K562 (cell line): ENCODE measurements around the gene OSBP2. TPM values are rescaled to one million over a fixed set of nuclear protein-coding genes. Genes with fewer than 3 reads are reported as not detected.

Experiments used
- ATAC-seq: fragments of 200-7000 bp; cut with Tn5 transposase; 3 replicates; pipeline ENCODE4 v1.9.1; 2020; ENCODE audit warnings: moderate library complexity
- BruUV-seq: library from RNA; stranded (reverse); fragments of 400-500 nt; replicated peaks from 2 replicates; lab custom pipeline; 2021; lab: Mats Ljungman, UMichigan
- CTCF ChIA-PET: fragments of 300-600 bp; formaldehyde crosslinking; extraction: SDS; loops from one replicate; lab custom pipeline; 2021; ENCODE audit warnings: low intra/inter-chr PET ratio; lab: Yijun Ruan, JAX
- POLR2A ChIA-PET: fragments of 300-600, 350-650 bp; sonication (Branson Sonifier 250); formaldehyde crosslinking; extraction: SDS; loops from one replicate; lab custom pipeline; 2021; ENCODE audit warnings: antibody characterized with exemption, inconsistent platforms; lab: Yijun Ruan, JAX
- DNase-seq, 4 experiments: peaks; one replicate each; pipeline versions ENCODE4 v3.0.0 to v3.0.0-alpha.2; 2011 to 2018; ENCODE audit warnings: low spot score in 3 of 4, mixed read lengths in 3 of 4; ENCODE audit errors: extremely low read depth in 1 of 4
- FAIRE-seq: peaks from 2 replicates; lab custom pipeline; 2011; peaks lifted over from hg19 to GRCh38; lab: Jason Lieb, UNC
- H2AFZ ChIP-seq: 2 replicates; pipeline ENCODE4 v1.6.0; 2011; ENCODE audit warnings: low read depth, low read length, control low read depth, inconsistent platforms
- H3K27ac ChIP-seq: fragments of 200-600 bp; 3 replicates; pipeline ENCODE4 v1.8.0; 2011; ENCODE audit warnings: low read depth, mild to moderate bottlenecking, control low read depth, inconsistent platforms, low read length, moderate library complexity, mixed read lengths; ENCODE audit errors: extremely low read depth
- H3K27me3 ChIP-seq, 2 experiments: fragments of 300-600 bp in 1 of 2; 2 replicates in 1 of 2; 3 replicates in 1 of 2; pipeline versions ENCODE4 v1.6.0 to v1.8.0; 2011; ENCODE audit warnings: inconsistent platforms in 2 of 2, low read length in 2 of 2, mild to moderate bottlenecking in 1 of 2, mixed read lengths in 1 of 2, moderate library complexity in 1 of 2; ENCODE audit not compliant: control insufficient read depth in 2 of 2, insufficient read depth in 2 of 2
- H3K36me3 ChIP-seq: fragments of 300-600 bp; 3 replicates; pipeline ENCODE4 v1.8.0; 2011; ENCODE audit warnings: mild to moderate bottlenecking, low read length, inconsistent platforms; ENCODE audit not compliant: control insufficient read depth, insufficient read depth
- H3K4me1 ChIP-seq, 2 experiments: fragments of 200-600 bp in 1 of 2; replicated peaks in 1 of 2; 2 replicates in 1 of 2; 3 replicates in 1 of 2; pipeline versions ENCODE4 v1.5.1 to v1.8.0; 2011; ENCODE audit warnings: inconsistent platforms in 2 of 2, low read length in 2 of 2, mild to moderate bottlenecking in 1 of 2, mixed read lengths in 1 of 2, moderate library complexity in 1 of 2; ENCODE audit not compliant: control insufficient read depth in 2 of 2, insufficient read depth in 2 of 2
- H3K4me2 ChIP-seq: 2 replicates; pipeline ENCODE4 v1.6.1; 2011; ENCODE audit warnings: low read length, control low read depth, inconsistent platforms, mixed read lengths; ENCODE audit not compliant: insufficient read depth
- H3K4me3 ChIP-seq: fragments of 200-600 bp; sonication (generic), shearing (Covaris generic); 2 replicates; pipeline ENCODE4 v1.5.1; 2016; ENCODE audit warnings: control low read depth, inconsistent platforms
- H3K79me2 ChIP-seq: fragments of 200-600 bp; 3 replicates; pipeline ENCODE4 v1.8.0; 2011; ENCODE audit warnings: low read length, inconsistent platforms; ENCODE audit not compliant: control insufficient read depth, insufficient read depth
- H3K9ac ChIP-seq, 2 experiments: 2 replicates each; pipeline versions ENCODE4 v1.6.0 to v1.6.1; 2011; ENCODE audit warnings: low read depth in 2 of 2, low read length in 2 of 2, control low read depth in 1 of 2, inconsistent platforms in 1 of 2, mild to moderate bottlenecking in 1 of 2, mixed read lengths in 1 of 2; ENCODE audit not compliant: insufficient read depth in 1 of 2
- H3K9me1 ChIP-seq: one replicate; pipeline ENCODE4 v1.6.0; 2011; ENCODE audit warnings: inconsistent platforms, mild to moderate bottlenecking, low read length, moderate library complexity; ENCODE audit not compliant: control insufficient read depth, insufficient read depth
- H3K9me3 ChIP-seq: replicated peaks from 2 replicates; pipeline ENCODE4 v1.5.1; 2011; ENCODE audit warnings: low read depth, low read length, inconsistent platforms; ENCODE audit not compliant: control insufficient read depth, insufficient read depth
- H4K20me1 ChIP-seq: replicated peaks from 2 replicates; pipeline ENCODE4 v1.6.1; 2011; ENCODE audit warnings: low read length, inconsistent platforms, mixed read lengths; ENCODE audit not compliant: control insufficient read depth, insufficient read depth
- ETV6 ChIP-seq, 3 experiments: fragments of 150-350 bp in 1 of 3; sonication (generic) in 1 of 3; formaldehyde crosslinking in 1 of 3; IDR thresholded peaks; 2 replicates each; pipeline versions ENCODE4 v1.6.1 to v1.8.0; 2014 to 2022; ENCODE audit warnings: borderline replicate concordance in 2 of 3, low read depth in 2 of 3, antibody characterized with exemption in 1 of 3, low read length in 1 of 3, mild to moderate bottlenecking in 1 of 3, missing genetic modification reagents in 1 of 3
- FOXJ3 ChIP-seq: sonication (generic); formaldehyde crosslinking; IDR thresholded peaks from 2 replicates; pipeline ENCODE4 v1.4.0; 2020; ENCODE audit warnings: mild to moderate bottlenecking, missing genetic modification reagents
- GATAD2A ChIP-seq: fragments of 450-650 bp; IDR thresholded peaks from 2 replicates; pipeline ENCODE4 v1.6.1; 2017
- HMG20B ChIP-seq: fragments of 250-450 bp; sonication (Bioruptor Pico); IDR thresholded peaks from 2 replicates; pipeline ENCODE4 v1.5.0; 2021; ENCODE audit warnings: mild to moderate bottlenecking
- KAT8 ChIP-seq: fragments of 450-650 bp; IDR thresholded peaks from 2 replicates; pipeline ENCODE4 v1.6.1; 2016; ENCODE audit warnings: low read depth, mild to moderate bottlenecking
- NCOA2 ChIP-seq, 2 experiments: fragments of 450-650 bp; IDR thresholded peaks; 2 replicates each; pipeline ENCODE4 v1.6.1; 2018; ENCODE audit warnings: mild to moderate bottlenecking in 2 of 2, moderate library complexity in 1 of 2; ENCODE audit not compliant: partially characterized antibody in 2 of 2
- SP1 ChIP-seq: sonication (generic); formaldehyde crosslinking; IDR thresholded peaks from 2 replicates; pipeline ENCODE4 v1.8.1; 2022; ENCODE audit warnings: mild to moderate bottlenecking, missing genetic modification reagents
- THAP7 ChIP-seq: fragments of 250-450 bp; sonication (Bioruptor Pico); IDR thresholded peaks from 2 replicates; pipeline ENCODE4 v1.5.0; 2021
- ZNF766 ChIP-seq: fragments of 200-800 bp; sonication (Bioruptor generic); conservative IDR thresholded peaks from 2 replicates; pipeline ENCODE4 v1.6.1; 2016; ENCODE audit warnings: missing genetic modification characterization, missing compliant biosample characterization
- WGBS: fragments of 100-300 bp; shearing (Covaris generic); methylation state at CpG from one replicate; pipeline ENCODE4 v1.1.6; 2016; ENCODE audit warnings: low coverage, mixed read lengths; ENCODE audit not compliant: insufficient coverage; ENCODE audit errors: missing lambda C conversion rate; 5-methylcytosine and 5-hydroxymethylcytosine counted together
- in situ Hi-C: fragments of 300-500 bp; cut with MboI; formaldehyde crosslinking; loops from 4 replicates; pipeline ENCODE4 v1.15.0; 2018; ENCODE audit warnings: inconsistent platforms, mixed read lengths
- intact Hi-C: fragments of 100-400 bp; cut with micrococcal nuclease; formaldehyde crosslinking; loops from 2 replicates; pipeline ENCODE4 v1.14.2; 2022
- polyA plus RNA-seq, 8 experiments: library from polyadenylated mRNA; depleted of rRNA in 4 of 8; stranded (reverse) in 5 of 8; unstranded in 3 of 8; fragments of >200 nt; fragmentation: Nextera tagmentation in 2 of 8; fragmentation: Illumina TruSeq in 1 of 8; extraction: Ambion mirVana in 2 of 8; extraction: Trizol in 1 of 8; gene quantifications; 2 replicates each; pipeline versions ENCODE4 v1.2.1 to v1.2.3, GENCODE V29; 2011 to 2014; ENCODE audit warnings: inconsistent platforms in 1 of 8, missing spikeins in 1 of 8
- total RNA-seq, 7 experiments: library from RNA; depleted of rRNA in 6 of 7; stranded (reverse); fragments of >200 nt in 6 of 7; fragmentation: Illumina TruSeq in 2 of 7; extraction: Trizol in 2 of 7; gene quantifications; 2 replicates each; pipeline versions ENCODE4 v1.2.1 to v1.2.3, GENCODE V29; 2011 to 2021; ENCODE audit warnings: low replicate concordance in 1 of 7

OSBP2 gene
- total and polyA plus RNA-seq, 9 of the 15 experiments (the other 6 are each of a cell fraction or from before 2014, with no cell fraction given), result 0.52 to 29.5 (median 21.6) TPM

DNA sequence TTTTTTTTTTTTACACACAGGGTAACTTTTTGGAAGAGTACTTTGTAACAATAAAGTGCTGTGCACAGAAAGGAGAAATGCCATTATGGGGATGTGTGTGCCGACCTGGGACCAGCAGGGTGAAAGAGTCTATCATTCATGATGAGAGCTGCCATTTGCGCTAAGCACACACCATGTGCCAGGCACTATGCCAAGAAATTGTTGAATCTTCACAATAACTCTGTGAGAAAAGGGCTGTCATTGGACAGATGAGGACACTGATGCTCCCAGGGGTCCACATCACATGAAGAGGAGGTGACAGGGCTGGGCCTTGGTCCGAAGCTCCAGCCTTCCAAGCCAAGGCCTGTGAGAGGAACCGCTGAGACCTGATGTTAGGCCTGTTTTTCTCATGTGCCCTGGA, 32.6 kb upstream of the OSBP2 start:
- Histone ChIP-seq H2AFZ (no peak overlapping the region), H3K27ac (no peak overlapping the region), H3K4me2 (no peak overlapping the region), H3K36me3 (no peaks in the 10 kb centered on the region), H3K4me3 (no peak overlapping the region), H3K27me3 (no peaks in the 10 kb centered on the region), H3K9me3 (no peaks in the 10 kb centered on the region), H3K9me1 (no peaks in the 10 kb centered on the region), H3K4me1 (peaks cover 3 to 6% of the 10 kb centered on the region in 2 experiments; a peak in 3 of 5 replicates), H4K20me1 (no peaks in the 10 kb centered on the region), H3K9ac (no peak overlapping the region), H3K79me2 (no peaks in the 10 kb centered on the region)
- in situ Hi-C loops (no loop called here), intact Hi-C loops (loop anchor here (10.0 kb wide), 1 partner anchor 93 kb away; no protein-coding TSS in a partner anchor)
- ChIA-PET POLR2A (interaction anchor here (0.6 kb wide), 1 partner anchor 119 kb away, joined by 3 read pairs; no protein-coding TSS in a partner anchor), CTCF (no interaction called here)
- TF ChIP-seq SP1 (CRISPR knock-in tag) (no peak), FOXJ3 (CRISPR knock-in tag) (no peak), NCOA2 (IDR thresholded peaks at IDR 0.05; ENCODE audit: partially characterized antibody in 2 of 2) (no peak), GATAD2A (no peak), ZNF766 (CRISPR knock-in tag) (no peak), KAT8 (no peak), HMG20B (CRISPR knock-in tag) (no peak), THAP7 (CRISPR knock-in tag) (no peak), ETV6 (IDR thresholded peaks at IDR 0.05; ENCODE audit: borderline replicate concordance in 1 of 2, low read depth in 2 of 2, low read length in 1 of 2) (no peak), ETV6 (CRISPR knock-in tag; IDR thresholded peaks at IDR 0.05; ENCODE audit: borderline replicate concordance) (no peak)
- ATAC-seq (no peak), DNase-seq (no peak), FAIRE-seq (no peak)
- BruUV-seq, result no TSS peak
- WGBS, result 66% methylated on average over 3 of the region's 4 CpGs
